Upper lobe of left lung (tissue), 4 donors: Measurements from ENCODE around the gene BCAS3.

Experiments used
- POLR2A ChIP-seq, 4 donors: fragments of 450-650 bp; IDR thresholded peaks; one replicate each; pipeline ENCODE4 v1.5.1; 2016 to 2017; ENCODE audit warnings: antibody characterized with exemption in 4 of 4, mild to moderate bottlenecking in 2 of 4
- POLR2AphosphoS5 ChIP-seq, 2 donors: sonication (generic); formaldehyde crosslinking; IDR thresholded peaks; one replicate each; pipeline ENCODE4 v1.5.1; 2017; ENCODE audit warnings: antibody characterized with exemption in 2 of 2

- TF ChIP-seq POLR2A (IDR thresholded peaks at IDR 0.05) (no peak), POLR2AphosphoS5 (IDR thresholded peaks at IDR 0.05) (no peak)
Observed at GRCh38 chr17:60809421-60809820, 131.8 kb downstream of the BCAS3 start.
